CD4-positive, CD25-positive, alpha-beta regulatory T cell (primary cell): ENCODE results near the gene LIF. TPM values are rescaled to one million over a fixed set of nuclear protein-coding genes. Genes with fewer than 3 reads are reported as not detected.

Experiments used
- ATAC-seq, 2 donors: fragments of 150-1000 bp; cut with Tn5 transposase; one replicate each; pipeline ENCODE4 v1.10.0; 2021; ENCODE audit warnings: low read depth in 2 of 2, moderate number of reproducible peaks in 2 of 2, moderate library complexity in 1 of 2
- DNase-seq, 3 donors: peaks; one replicate each; pipeline versions ENCODE4 v3.0.0 to v3.0.0-alpha.2; 2012 to 2022; ENCODE audit warnings: mixed read lengths in 1 of 3
- H3K27ac ChIP-seq: one replicate; pipeline ENCODE4 v1.7.0; 2013; ENCODE audit warnings: mild to moderate bottlenecking, low read length; ENCODE audit not compliant: insufficient read depth, poor library complexity, severe bottlenecking
- H3K27me3 ChIP-seq: one replicate; pipeline ENCODE4 v1.7.0; 2013; ENCODE audit warnings: low read length; ENCODE audit not compliant: control insufficient read depth, insufficient read depth
- H3K36me3 ChIP-seq: one replicate; pipeline ENCODE4 v1.7.0; 2013; ENCODE audit warnings: mild to moderate bottlenecking, low read length, moderate library complexity; ENCODE audit not compliant: control insufficient read depth, insufficient read depth
- H3K4me1 ChIP-seq: 2 replicates; pipeline ENCODE4 v1.7.0; 2013; ENCODE audit warnings: mild to moderate bottlenecking, low read length; ENCODE audit not compliant: insufficient read depth, control insufficient read depth, poor library complexity, severe bottlenecking
- H3K4me3 ChIP-seq: one replicate; pipeline ENCODE4 v1.7.0; 2013; ENCODE audit warnings: low read depth, mild to moderate bottlenecking, low read length, moderate library complexity
- H3K9me3 ChIP-seq, 2 experiments: 1 replicate in 1 of 2; 2 replicates in 1 of 2; pipeline ENCODE4 v1.7.0; 2013; ENCODE audit warnings: low read length in 2 of 2, mild to moderate bottlenecking in 1 of 2, moderate library complexity in 1 of 2; ENCODE audit not compliant: control insufficient read depth in 2 of 2
- H3K27ac Mint-ChIP-seq, 3 donors: one replicate each; pipeline ENCODE4 v1.8.0; 2020 to 2022; ENCODE audit warnings: mild to moderate bottlenecking in 3 of 3, mixed read lengths in 3 of 3, moderate library complexity in 2 of 3
- H3K27me3 Mint-ChIP-seq: one replicate; pipeline ENCODE4 v1.8.0; 2022; ENCODE audit warnings: mild to moderate bottlenecking, mixed read lengths
- H3K36me3 Mint-ChIP-seq: one replicate; pipeline ENCODE4 v1.8.0; 2020; ENCODE audit warnings: mixed read lengths
- H3K4me1 Mint-ChIP-seq, 4 donors: one replicate each; pipeline ENCODE4 v1.8.0; 2020 to 2022; ENCODE audit warnings: mixed read lengths in 4 of 4, mild to moderate bottlenecking in 1 of 4
- H3K4me3 Mint-ChIP-seq, 4 donors: one replicate each; pipeline ENCODE4 v1.8.0; 2020 to 2022; ENCODE audit warnings: mild to moderate bottlenecking in 4 of 4, mixed read lengths in 4 of 4, moderate library complexity in 3 of 4
- H3K9me3 Mint-ChIP-seq, 7 donors: one replicate each; pipeline ENCODE4 v1.8.0; 2020 to 2022; ENCODE audit warnings: mixed read lengths in 7 of 7, mild to moderate bottlenecking in 3 of 7, moderate library complexity in 2 of 7
- polyA plus RNA-seq, 4 donors: library from polyadenylated mRNA; unstranded; fragments of 300-500 nt; fragmentation: Illumina TruSeq; gene quantifications; one replicate each; pipeline ENCODE4 v1.2.3, GENCODE V29; 2021
- total RNA-seq: library from RNA; stranded (reverse); gene quantifications from one replicate; pipeline ENCODE4 v1.2.3, GENCODE V29; 2022

LIF gene
- total and polyA plus RNA-seq, 5 donors from 2014 or later, result 0.96 TPM; not detected in 4

GRCh38 chr22:30210235-30210909, 36.2 kb downstream of the LIF start:
- H3K27ac Mint-ChIP-seq, result no peak overlapping the region
- peaks cover 0 to 18% (median 4%) of the 10 kb centered on the region in 4 donors for H3K4me1 Mint-ChIP-seq
- no peak for ATAC-seq

DNA sequence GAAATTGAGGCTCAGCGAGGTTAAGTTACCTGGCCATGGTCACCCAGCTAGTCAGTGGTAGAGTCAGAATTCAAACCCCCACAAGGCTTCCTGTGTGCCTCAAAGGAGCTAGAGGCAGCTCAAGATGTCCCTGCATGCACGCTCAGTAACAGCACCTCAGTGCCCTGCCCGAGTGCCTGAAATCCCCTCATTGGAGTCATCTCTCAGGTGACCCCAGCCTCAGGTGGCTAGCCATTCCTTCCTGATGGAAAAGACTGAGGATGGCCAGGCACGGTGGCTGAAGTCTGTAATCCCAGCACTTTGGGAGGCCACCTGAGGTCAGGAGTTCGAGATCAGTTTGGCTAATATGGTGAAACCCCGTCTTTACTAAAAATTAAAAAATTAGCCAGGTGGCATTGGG, 36.9 kb downstream of the LIF start:
- Histone ChIP-seq H3K4me3 (no peak overlapping the region), H3K4me1 (no peaks in the 10 kb centered on the region), H3K9me3 (no peaks in the 10 kb centered on the region), H3K27ac (no peak overlapping the region), H3K27me3 (no peaks in the 10 kb centered on the region), H3K36me3 (no peaks in the 10 kb centered on the region)
- H3K4me1 Mint-ChIP-seq, result peaks cover 0 to 13% (median 4%) of the 10 kb centered on the region in 4 donors
- peaks cover 8% of the 10 kb centered on the region for H3K27me3 Mint-ChIP-seq
- H3K27ac Mint-ChIP-seq, result no peak overlapping the region
- no peaks in the 10 kb centered on the region for H3K9me3 Mint-ChIP-seq
- H3K36me3 Mint-ChIP-seq, result no peaks in the 10 kb centered on the region
- ATAC-seq (no peak), DNase-seq (no peak)
- H3K4me3 Mint-ChIP-seq, result no peak overlapping the region

More at GRCh38 chr22:30210235-30210909, 36.2 kb downstream of the LIF start:
- Histone ChIP-seq H3K27ac (no peak overlapping the region), H3K9me3 (no peaks in the 10 kb centered on the region), H3K4me3 (no peak overlapping the region), H3K27me3 (no peaks in the 10 kb centered on the region), H3K4me1 (no peaks in the 10 kb centered on the region), H3K36me3 (no peaks in the 10 kb centered on the region)
- Mint-ChIP-seq H3K9me3 (no peaks in the 10 kb centered on the region), H3K27me3 (peaks cover 8% of the 10 kb centered on the region), H3K36me3 (no peaks in the 10 kb centered on the region), H3K4me3 (no peak overlapping the region)
- no peak for DNase-seq

GRCh38 chr22:30208631-30209603, 37.6 kb downstream of the LIF start:
- Mint-ChIP-seq H3K27me3 (peaks cover 6% of the 10 kb centered on the region), H3K27ac (no peak overlapping the region), H3K4me3 (no peak overlapping the region), H3K9me3 (no peaks in the 10 kb centered on the region), H3K4me1 (peaks cover 0 to 13% (median 4%) of the 10 kb centered on the region in 4 donors), H3K36me3 (no peaks in the 10 kb centered on the region)
- Histone ChIP-seq H3K27me3 (no peaks in the 10 kb centered on the region), H3K36me3 (no peaks in the 10 kb centered on the region), H3K4me3 (no peak overlapping the region), H3K27ac (no peak overlapping the region), H3K4me1 (no peaks in the 10 kb centered on the region), H3K9me3 (no peaks in the 10 kb centered on the region)
- DNase-seq, result no peak
- ATAC-seq, result no peak

GRCh38 chr22:30206944-30207343, 39.6 kb downstream of the LIF start:
- no peak for DNase-seq
- Mint-ChIP-seq H3K27ac (no peak overlapping the region), H3K4me1 (peaks cover 0 to 5% (median 2%) of the 10 kb centered on the region in 4 donors), H3K4me3 (no peak overlapping the region), H3K9me3 (no peaks in the 10 kb centered on the region), H3K27me3 (no peaks in the 10 kb centered on the region), H3K36me3 (no peaks in the 10 kb centered on the region)
- H3K4me1 ChIP-seq, result no peaks in the 10 kb centered on the region
- no peak overlapping the region for H3K4me3 ChIP-seq
- ATAC-seq, result no peak
- H3K27me3 ChIP-seq, result no peaks in the 10 kb centered on the region
- H3K27ac ChIP-seq, result no peak overlapping the region
- no peaks in the 10 kb centered on the region for H3K36me3 ChIP-seq
- no peaks in the 10 kb centered on the region for H3K9me3 ChIP-seq

DNA sequence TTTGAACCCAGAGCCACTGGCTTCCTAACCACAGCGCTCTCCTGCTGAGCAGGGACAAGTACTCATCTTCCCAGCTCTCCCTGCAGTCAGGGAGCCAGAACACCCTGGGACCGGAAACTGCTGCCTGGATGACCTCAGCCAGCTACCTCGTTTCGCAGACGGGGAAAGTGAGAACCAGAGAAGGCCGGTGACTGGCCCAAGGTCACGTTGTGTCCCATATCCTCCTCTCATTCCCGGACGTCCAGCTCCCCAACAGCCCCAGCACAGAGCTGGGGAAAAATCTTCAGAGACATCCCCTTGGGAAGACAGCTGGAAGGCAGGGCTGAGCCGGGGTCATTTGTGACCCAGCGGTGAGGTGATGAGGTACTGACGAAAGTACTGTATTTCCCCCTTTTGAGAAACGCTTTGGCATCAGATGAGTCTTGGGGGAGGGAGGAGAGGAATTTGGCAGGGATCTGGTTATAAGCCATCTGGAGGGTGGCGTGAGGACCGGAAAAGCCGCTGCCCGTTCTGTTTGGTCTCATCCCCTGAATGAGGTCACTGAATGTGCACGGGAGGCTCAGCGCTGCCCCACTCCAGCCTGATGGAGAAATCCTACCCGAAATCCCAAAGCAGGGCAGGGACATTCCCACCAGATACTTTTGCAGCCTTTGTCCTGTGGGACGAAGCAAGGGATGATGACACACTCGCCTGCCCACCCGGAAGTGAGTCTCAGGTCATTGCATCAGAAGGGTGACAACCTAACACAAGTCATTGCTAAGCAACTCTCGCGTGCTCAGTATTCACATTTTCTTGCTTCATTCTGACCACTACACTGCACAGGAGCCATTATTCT, 41.1 kb downstream of the LIF start:
- no peaks in the 10 kb centered on the region for H3K27me3 ChIP-seq
- no peaks in the 10 kb centered on the region for H3K4me1 ChIP-seq
- Mint-ChIP-seq H3K4me3 (no peak overlapping the region), H3K36me3 (no peaks in the 10 kb centered on the region), H3K27me3 (no peaks in the 10 kb centered on the region), H3K9me3 (no peaks in the 10 kb centered on the region), H3K27ac (no peak overlapping the region), H3K4me1 (peaks cover 0 to 5% (median 2%) of the 10 kb centered on the region in 4 donors)
- no peak for ATAC-seq
- H3K4me3 ChIP-seq, result no peak overlapping the region
- no peaks in the 10 kb centered on the region for H3K9me3 ChIP-seq
- DNase-seq, result no peak
- H3K27ac ChIP-seq, result no peak overlapping the region
- no peaks in the 10 kb centered on the region for H3K36me3 ChIP-seq

DNA sequence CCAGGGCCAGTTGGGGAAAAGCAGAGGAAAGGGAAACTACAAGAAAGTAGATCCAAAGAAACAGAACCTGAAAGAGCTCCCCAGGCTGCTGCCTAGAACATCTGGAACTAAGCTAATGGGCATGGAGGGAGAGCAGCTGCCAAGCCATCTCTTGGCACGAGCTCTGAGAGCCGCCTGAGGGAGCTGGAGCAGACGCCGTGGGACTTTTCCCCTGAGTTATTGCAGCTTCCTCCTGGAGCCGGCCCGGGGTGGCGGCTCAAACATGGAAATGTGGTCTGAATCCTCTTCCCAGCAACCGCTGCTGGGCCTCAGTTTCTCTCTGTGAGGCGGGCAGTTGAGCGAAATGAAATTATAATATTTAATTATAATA, 41.8 kb downstream of the LIF start:
- Histone ChIP-seq H3K27me3 (no peaks in the 10 kb centered on the region), H3K27ac (no peak overlapping the region), H3K4me1 (no peaks in the 10 kb centered on the region), H3K36me3 (no peaks in the 10 kb centered on the region), H3K4me3 (no peak overlapping the region), H3K9me3 (no peaks in the 10 kb centered on the region)
- Mint-ChIP-seq H3K27ac (no peak overlapping the region), H3K36me3 (no peaks in the 10 kb centered on the region), H3K9me3 (no peaks in the 10 kb centered on the region), H3K27me3 (no peaks in the 10 kb centered on the region), H3K4me3 (no peak overlapping the region), H3K4me1 (peaks cover 0 to 5% (median 2%) of the 10 kb centered on the region in 4 donors)
- ATAC-seq (no peak), DNase-seq (no peak)

DNA sequence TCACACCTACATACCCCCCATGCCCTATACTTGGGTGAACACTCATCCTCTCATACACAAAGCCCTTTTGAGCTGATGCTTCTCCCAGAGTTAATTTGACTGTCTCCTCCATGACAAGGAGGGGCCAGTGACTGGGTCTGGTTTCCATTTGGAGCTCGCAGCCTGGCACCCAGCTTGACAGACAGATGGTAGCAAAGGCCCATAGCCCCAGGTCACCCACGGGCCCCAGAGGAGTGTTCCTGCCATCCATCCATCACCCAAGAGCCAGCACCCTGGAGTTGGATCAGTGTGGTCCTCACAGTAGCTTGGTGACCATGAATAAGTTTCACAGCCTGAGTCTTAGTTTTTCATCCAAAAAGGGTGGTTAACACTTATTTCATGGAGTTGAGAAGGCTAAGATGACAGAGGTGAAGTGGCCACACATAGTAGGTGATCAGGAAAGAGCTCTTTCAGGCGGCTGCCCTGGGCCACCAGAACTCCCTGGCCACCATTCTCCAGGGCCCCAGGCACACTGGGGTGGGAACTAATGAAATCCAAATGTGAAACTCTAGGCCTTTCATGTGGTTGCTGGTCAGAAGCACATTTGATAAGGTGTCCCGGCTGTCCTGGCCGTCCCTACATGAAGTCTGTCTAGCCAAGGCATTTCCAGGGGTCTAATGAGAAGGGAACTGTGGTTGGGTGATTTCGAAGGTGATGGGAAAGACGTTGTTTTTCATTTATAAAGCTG, 42.4 kb downstream of the LIF start:
- no peaks in the 10 kb centered on the region for H3K36me3 ChIP-seq
- ATAC-seq (no peak), DNase-seq (no peak)
- H3K4me3 ChIP-seq, result no peak overlapping the region
- no peak overlapping the region for H3K4me3 Mint-ChIP-seq
- H3K4me1 ChIP-seq, result no peaks in the 10 kb centered on the region
- no peaks in the 10 kb centered on the region for H3K9me3 ChIP-seq
- H3K36me3 Mint-ChIP-seq, result no peaks in the 10 kb centered on the region
- no peak overlapping the region for H3K27ac Mint-ChIP-seq
- H3K27me3 ChIP-seq, result no peaks in the 10 kb centered on the region
- H3K27ac ChIP-seq, result no peak overlapping the region
- no peaks in the 10 kb centered on the region for H3K9me3 Mint-ChIP-seq
- no peaks in the 10 kb centered on the region for H3K27me3 Mint-ChIP-seq
- peaks cover 3 to 6% (median 6%) of the 10 kb centered on the region in 4 donors for H3K4me1 Mint-ChIP-seq
